ENCODE results near the gene TRIM32. TPM values are rescaled to one million over a fixed set of nuclear protein-coding genes. Genes with fewer than 3 reads are reported as not detected.

Gene TRIM32
- total RNA-seq, 1 donor from 2014 or later = 12.8 TPM

GRCh38 chr9:116644091-116644688 lies 42.9 kb upstream of the TRIM32 start:
- intact Hi-C loops (cut with DNase I) = no loop called here
- peak overlapping the region; percentile 20 for H3K27ac ChIP-seq

GRCh38 chr9:116646661-116647514 lies 40.2 kb upstream of the TRIM32 start:
- no peaks in the 10 kb centered on the region for H3K27me3 ChIP-seq
- H3K36me3 ChIP-seq = no peaks in the 10 kb centered on the region
- TF ChIP-seq, protein P1, sequence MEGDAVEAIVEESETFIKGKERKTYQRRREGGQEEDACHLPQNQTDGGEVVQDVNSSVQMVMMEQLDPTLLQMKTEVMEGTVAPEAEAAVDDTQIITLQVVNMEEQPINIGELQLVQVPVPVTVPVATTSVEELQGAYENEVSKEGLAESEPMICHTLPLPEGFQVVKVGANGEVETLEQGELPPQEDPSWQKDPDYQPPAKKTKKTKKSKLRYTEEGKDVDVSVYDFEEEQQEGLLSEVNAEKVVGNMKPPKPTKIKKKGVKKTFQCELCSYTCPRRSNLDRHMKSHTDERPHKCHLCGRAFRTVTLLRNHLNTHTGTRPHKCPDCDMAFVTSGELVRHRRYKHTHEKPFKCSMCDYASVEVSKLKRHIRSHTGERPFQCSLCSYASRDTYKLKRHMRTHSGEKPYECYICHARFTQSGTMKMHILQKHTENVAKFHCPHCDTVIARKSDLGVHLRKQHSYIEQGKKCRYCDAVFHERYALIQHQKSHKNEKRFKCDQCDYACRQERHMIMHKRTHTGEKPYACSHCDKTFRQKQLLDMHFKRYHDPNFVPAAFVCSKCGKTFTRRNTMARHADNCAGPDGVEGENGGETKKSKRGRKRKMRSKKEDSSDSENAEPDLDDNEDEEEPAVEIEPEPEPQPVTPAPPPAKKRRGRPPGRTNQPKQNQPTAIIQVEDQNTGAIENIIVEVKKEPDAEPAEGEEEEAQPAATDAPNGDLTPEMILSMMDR (IDR thresholded peaks at IDR 0.05) = peak in 2 of 3 experiments; percentile 22 to 48
- no peak for TF ChIP-seq POLR2AphosphoS5 (IDR thresholded peaks at IDR 0.05; ENCODE audit: insufficient read depth in 1 of 2, low read depth in 1 of 2)
- H3K4me1 ChIP-seq = peaks cover 13% of the 10 kb centered on the region
- intact Hi-C loops (cut with DNase I) = no loop called here
- H3K27ac ChIP-seq = peak overlapping the region; percentile 10
- no peak for DNase-seq (ENCODE audit: extremely low spot score in 2 of 2)
- H3K4me3 ChIP-seq = no peak overlapping the region
- no peaks in the 10 kb centered on the region for H3K9me3 ChIP-seq

More at GRCh38 chr9:116644091-116644688, 42.9 kb upstream of the TRIM32 start:
- no peaks in the 10 kb centered on the region for H3K27me3 ChIP-seq
- H3K4me1 ChIP-seq = peaks cover 21% of the 10 kb centered on the region
- H3K4me3 ChIP-seq = no peak overlapping the region
- no peak for DNase-seq (ENCODE audit: extremely low spot score in 2 of 2)
- no peaks in the 10 kb centered on the region for H3K36me3 ChIP-seq
- no peaks in the 10 kb centered on the region for H3K9me3 ChIP-seq
- TF ChIP-seq, protein P1 (IDR thresholded peaks at IDR 0.05) = no peak
- TF ChIP-seq POLR2AphosphoS5 (IDR thresholded peaks at IDR 0.05; ENCODE audit: insufficient read depth in 1 of 2, low read depth in 1 of 2) (no peak), POLR2A (IDR thresholded peaks at IDR 0.05) (no peak)

- DNase-seq (ENCODE audit: extremely low spot score in 2 of 2) = no peak
- no peak overlapping the region for H3K27ac ChIP-seq
- intact Hi-C loops (cut with DNase I) = no loop called here
These were observed 39.6 kb upstream of the TRIM32 start for GRCh38 chr9:116647515-116647809.

GRCh38 chr9:116653348-116654058 lies 33.6 kb upstream of the TRIM32 start:
- TF ChIP-seq, protein P1 (IDR thresholded peaks at IDR 0.05) = no peak
- no peak for TF ChIP-seq POLR2A (IDR thresholded peaks at IDR 0.05)
- no peak for TF ChIP-seq POLR2AphosphoS5 (IDR thresholded peaks at IDR 0.05; ENCODE audit: insufficient read depth in 1 of 2, low read depth in 1 of 2)
- H3K4me1 ChIP-seq = peaks cover 10% of the 10 kb centered on the region
- no peaks in the 10 kb centered on the region for H3K27me3 ChIP-seq
- no peak overlapping the region for H3K27ac ChIP-seq
- no peak overlapping the region for H3K4me3 ChIP-seq
- no peaks in the 10 kb centered on the region for H3K36me3 ChIP-seq
- intact Hi-C loops (cut with DNase I) = no loop called here
- H3K9me3 ChIP-seq = no peaks in the 10 kb centered on the region
- no peak for DNase-seq (ENCODE audit: extremely low spot score in 2 of 2)

More at GRCh38 chr9:116647515-116647809, 39.6 kb upstream of the TRIM32 start:
- Histone ChIP-seq H3K4me1 (peaks cover 8% of the 10 kb centered on the region), H3K36me3 (no peaks in the 10 kb centered on the region), H3K4me3 (no peak overlapping the region), H3K9me3 (no peaks in the 10 kb centered on the region), H3K27me3 (no peaks in the 10 kb centered on the region)
- TF ChIP-seq, protein P1 (IDR thresholded peaks at IDR 0.05) = peak in 1 of 3 experiments; percentile 1
- TF ChIP-seq POLR2AphosphoS5 (IDR thresholded peaks at IDR 0.05; ENCODE audit: insufficient read depth in 1 of 2, low read depth in 1 of 2) (no peak), POLR2A (IDR thresholded peaks at IDR 0.05) (no peak)
